Stimulated activated CD8-positive, alpha-beta memory T cell treated with anti-CD3 and anti-CD28 coated beads, Interleukin-15, amount 100 ng/mL, for 4 hours (primary cell): ENCODE results near the gene PPM1G.
"Not testable (repeated sequence)": the region's sequence is repeated elsewhere in the genome, so short reads cannot be mapped to it uniquely, and the experiment has no call there.

Experiments used
- DNase-seq, 2 donors: peaks; one replicate each; pipeline ENCODE4 v3.0.0-alpha.2; 2020; ENCODE audit warnings: low read depth in 2 of 2

Gene PPM1G

DNA sequence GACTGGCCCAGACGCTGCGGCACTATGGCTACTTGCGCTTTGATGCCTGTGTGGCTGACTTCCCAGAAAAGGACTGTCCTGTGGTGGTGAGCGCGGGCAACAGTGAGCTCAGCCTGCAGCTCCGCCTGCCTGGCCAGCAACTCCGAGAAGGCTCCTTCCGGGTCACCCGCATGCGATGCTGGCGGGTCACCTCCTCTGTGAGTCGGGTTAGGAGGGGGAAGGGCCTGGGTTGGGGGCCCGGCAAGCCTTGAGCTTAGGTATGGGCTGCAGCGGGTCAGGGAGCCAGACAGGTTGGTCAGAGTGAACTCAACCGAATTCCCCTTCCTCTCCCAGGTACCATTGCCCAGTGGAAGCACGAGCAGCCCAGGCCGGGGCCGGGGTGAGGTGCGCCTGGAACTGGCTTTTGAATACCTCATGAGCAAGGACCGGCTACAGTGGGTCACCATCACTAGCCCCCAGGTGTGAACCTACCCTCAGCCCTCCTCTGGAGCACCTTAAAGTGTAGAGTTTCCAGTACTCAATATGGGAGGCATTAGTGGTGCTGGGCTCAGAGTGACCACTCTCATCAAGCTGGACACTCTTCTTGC lies 33.8 kb downstream of the PPM1G start:
- no peak for DNase-seq

DNA sequence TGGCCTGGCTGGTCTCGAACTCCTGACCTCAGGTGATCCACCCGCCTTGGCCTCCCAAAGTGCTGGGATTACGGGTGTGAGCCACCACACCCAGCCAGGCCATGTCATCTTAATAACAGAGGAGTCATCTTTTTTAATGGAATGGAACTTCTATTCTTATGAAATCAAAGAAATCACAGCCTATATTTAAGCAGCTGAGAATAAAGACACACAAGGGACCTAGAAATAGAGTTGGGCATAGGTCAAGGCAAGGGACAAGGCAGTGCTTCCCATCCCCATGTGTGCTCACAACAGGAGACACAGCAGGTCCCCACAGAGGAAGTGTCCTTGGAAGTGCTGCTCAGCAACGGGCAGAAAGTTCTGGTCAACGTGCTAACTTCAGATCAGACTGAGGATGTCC lies 35.8 kb downstream of the PPM1G start:
- DNase-seq, result no peak

DNA sequence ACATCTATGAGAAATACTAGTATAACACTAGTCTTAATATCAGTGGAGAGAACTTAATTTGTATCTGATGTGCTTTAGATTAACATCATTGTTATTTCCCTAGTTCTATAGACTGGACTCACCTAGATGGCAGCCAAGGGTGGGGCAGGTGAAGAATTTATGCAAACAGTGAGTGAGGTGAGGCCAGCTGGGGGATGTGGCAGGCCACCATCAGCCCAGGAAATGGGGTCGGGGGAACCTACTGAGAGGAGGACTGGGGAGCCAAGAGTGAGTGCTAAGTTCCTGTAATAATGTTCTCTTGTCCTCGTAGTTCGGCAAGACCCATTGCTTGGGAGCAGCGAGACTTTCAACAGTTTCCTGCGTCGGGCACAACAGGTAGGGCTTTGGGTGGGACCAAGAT lies 36.5 kb downstream of the PPM1G start:
- no peak for DNase-seq

DNA sequence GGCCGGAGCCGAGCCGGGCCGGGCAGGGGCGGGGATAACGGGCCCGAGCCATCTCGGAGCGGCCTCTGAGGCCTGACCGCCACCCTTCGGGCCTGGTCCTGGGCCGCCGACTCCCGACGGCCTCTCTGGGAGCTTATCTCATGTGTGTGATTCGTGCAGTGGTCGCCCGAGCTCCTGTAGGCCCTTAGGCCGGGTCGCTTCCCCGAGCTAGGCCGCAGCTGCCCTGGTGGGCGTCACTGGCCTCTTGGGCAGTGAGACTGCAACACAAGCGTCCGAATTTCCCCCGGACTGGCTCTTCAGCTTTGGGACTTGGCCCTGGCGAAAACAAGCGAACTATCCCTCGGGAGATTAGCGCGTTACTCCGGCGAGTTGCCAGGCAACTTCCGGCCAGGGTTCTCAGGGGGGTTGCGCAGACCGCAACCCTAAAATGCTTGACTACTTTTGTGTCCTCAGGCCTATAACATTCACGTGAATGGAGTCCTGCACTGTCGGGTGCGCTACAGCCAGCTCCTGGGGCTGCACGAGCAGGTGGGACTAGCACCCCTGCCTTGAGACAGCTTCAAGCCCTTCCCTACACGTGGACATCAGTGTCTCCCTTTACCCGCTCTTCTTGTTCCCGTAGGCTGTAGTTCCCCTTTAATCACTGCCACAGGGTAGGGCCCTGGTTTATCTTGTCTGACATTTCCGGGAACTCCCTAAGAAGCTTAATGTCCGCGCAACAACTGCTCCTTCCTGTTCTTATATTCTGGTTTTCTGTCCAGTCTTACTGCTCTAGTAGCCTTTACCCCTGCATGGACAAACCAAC lies 38.4 kb downstream of the PPM1G start:
- DNase-seq, result no peak

DNA sequence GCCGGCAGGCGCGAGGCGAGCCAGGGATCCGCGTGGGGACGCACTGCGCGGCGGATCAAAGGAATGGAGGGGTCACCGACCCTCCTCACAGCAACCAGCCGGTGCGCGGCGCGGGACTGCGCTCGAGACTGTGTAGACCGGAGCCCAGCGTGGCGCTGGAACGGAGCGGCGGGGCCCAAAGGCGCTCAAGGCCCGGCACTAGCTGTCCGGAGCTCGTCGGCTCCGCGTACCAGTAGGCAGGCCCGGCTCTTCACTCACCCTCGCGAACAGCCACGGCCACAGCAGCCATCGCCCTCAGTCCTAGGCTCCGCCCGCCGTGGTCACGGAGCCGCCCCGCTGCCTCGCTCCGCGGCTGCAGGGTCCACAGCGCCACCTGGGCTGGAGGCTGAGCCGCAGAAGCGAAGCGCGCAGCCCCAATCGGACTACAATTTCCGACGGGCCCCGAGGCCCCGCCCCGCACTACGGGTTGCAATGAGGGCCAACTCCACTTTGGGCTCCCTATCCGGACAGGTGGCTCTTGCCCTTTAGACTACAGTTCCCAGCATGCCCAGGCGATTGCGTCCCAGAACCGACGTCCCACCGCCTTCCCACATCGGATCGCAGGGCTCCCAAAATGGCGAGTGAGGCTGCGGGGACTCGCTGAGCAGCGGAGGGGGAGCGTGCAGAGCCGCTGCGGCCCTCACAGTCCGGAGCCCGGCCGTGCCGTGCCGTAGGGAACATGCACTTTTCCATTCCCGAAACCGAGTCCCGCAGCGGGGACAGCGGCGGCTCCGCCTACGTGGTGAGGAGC lies 39.2 kb downstream of the PPM1G start, which contains the start of the genes EIF2B4 and SNX17:
TSS of gene EIF2B4 (minus strand) at position 313 of the 790 bp plus-strand sequence. CDS start at position 289, 24 bp downstream.
TSS of gene SNX17 (plus strand) at position 591 of the 790 bp plus-strand sequence. CDS start at position 719, 128 bp downstream.
- DNase-seq, result peak; percentile 99 to 100

DNA sequence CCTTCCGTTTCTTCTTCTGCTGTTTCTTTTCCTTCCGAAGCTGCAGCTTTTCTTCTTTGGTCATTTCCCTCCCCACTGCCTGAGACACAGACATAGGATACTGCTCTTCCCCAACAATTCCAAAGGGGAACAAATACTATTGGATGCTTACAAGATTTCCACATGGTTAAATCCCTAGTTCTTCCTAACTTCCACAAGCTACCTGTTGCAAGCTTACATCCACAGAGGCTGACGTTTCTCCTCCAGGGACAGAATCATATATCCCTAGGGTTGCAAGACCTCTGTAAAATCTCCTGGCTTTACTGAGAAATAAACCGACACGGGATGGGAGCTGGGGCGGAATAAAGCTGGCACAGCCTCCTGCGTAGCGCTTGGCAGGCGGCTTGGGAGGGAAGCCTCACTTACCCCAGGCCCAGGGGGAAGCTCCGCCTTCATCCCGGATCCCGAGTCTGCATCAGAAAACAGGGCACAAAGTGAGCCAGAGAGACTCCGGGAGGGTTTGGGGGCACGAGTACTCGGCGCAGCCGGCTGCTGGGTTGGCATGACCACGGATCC lies 39.8 kb downstream of the PPM1G start:
- DNase-seq, result no peak

DNA sequence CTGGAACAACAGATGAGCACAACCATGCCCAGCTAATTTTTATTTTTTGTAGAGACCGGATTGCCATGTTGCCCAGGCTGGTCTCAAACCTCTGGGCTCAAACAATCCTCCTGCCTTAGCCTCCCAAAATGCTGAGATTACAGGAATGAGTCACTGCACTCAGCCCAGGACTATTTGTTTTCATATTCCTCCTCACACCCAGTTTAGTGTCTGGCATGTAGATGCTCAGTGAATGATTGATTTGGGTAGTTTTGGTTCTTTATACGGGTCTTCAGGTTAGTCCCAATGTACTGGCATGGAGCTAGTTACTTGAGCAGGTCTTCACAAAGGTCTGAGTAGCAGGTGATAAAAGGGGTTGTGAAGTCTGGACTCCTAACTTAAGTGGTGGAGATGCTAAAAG lies 45.5 kb downstream of the PPM1G start:
- DNase-seq, result no peak

DNA sequence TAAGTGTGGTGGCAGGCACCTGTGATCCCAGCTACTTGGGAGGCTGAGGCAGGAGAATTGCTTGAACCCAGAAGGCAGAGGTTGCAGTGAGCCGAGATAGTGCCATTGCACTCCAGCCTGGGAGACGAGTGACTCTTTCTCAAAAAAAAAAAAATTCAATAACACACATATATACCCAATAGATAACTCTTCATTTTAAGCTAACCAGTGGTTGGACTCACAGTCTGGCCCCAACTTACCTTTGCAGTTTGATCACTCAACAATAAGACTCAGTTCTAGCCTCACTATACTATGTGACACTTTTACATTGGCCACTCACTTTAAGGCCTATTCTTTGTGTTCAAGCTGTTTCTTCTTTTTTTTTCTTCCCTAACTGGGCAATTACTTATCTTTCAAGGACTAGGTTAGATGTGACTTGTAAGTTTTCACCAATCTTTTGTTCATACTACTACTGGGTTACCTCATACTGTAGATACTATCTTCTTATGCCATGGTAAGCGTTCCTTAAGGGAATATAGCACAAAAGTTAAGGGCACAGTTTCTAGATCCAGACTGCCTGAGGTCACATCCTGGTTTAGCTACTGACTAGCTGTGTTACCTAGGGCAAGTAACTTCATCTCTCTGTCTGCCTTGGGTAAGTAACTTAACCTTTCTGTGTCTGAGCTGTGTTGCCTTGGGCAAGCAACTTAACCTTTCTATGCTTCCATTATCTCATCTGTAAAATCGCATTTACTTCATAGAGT lies 46.5 kb downstream of the PPM1G start:
- DNase-seq, result no peak

DNA sequence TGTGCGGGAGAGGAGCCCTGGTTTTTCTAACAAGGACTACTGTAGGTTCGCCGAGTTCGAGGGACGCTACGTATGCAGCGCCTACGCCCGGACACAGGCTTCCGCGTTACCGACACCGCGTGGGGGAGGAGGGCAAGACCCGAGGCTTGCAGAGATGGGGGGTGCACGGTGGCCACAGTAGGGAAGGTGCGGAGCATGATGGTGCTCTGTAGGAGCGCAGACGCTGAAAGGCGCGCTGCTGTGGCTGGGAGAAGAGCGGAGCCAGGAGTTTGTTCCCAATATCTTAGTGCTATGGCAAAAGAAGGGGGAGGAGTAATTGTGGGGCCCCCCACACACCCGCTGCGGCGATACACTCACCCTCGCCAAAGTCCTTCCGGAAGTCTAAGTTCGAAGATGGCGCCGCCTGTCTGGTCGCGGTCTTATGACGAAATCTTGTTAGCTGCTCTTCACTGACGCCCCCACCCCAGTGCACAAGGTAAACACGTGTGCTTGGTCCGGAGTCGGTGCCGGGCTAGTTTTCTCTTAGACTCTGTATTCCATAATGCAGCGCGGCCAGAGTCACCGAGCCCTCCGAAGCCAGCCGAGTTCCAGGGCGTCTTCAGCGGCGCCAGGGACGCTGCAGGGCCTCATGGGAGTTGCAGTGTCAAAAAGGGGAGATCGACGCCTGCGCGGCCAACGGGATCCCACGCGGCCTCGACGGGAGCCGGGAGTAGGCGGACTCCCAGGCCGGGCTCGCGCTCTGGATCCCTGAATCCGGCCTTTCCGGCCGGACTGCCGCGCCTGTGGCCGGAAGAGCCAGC lies 52.8 kb downstream of the PPM1G start, which contains the start of gene GTF3C2:
TSS of gene GTF3C2 (minus strand) at position 383 of the 800 bp plus-strand sequence. CDS start 13,210 bp downstream, outside the sequence.
- DNase-seq, result peak; percentile 85 to 92

DNA sequence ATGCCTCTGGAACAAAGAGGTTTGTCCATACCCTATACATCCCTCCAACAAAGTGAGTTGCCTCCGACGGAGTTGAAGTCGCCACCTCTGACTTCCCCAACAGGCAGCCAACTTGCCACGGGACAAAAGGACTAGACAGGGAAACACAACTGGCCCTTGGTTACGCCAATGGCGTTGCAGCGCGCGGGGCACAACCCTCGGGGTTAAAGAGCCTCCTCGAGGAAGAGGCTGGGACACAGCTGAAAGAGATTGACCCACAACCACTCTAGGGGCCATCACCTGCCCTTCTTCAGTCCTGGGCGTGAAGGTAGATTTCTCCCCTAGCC lies 53.4 kb downstream of the PPM1G start:
- DNase-seq, result no peak

DNA sequence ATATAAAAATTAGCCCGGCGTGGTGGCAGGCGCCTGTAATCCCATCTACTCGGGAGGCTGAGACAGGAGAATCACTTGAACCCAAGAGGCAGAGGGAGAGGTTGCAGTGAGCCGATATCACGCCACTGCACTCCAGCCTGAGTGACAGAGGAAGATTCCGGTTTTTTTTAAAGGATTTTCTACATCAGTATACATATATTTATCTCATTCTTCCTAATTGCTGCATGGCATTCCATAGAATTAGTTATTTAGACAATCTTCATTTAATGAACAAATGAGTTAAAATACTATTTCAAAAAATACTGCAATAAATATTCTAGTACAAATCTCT lies 54.8 kb downstream of the PPM1G start:
- no peak for DNase-seq

DNA sequence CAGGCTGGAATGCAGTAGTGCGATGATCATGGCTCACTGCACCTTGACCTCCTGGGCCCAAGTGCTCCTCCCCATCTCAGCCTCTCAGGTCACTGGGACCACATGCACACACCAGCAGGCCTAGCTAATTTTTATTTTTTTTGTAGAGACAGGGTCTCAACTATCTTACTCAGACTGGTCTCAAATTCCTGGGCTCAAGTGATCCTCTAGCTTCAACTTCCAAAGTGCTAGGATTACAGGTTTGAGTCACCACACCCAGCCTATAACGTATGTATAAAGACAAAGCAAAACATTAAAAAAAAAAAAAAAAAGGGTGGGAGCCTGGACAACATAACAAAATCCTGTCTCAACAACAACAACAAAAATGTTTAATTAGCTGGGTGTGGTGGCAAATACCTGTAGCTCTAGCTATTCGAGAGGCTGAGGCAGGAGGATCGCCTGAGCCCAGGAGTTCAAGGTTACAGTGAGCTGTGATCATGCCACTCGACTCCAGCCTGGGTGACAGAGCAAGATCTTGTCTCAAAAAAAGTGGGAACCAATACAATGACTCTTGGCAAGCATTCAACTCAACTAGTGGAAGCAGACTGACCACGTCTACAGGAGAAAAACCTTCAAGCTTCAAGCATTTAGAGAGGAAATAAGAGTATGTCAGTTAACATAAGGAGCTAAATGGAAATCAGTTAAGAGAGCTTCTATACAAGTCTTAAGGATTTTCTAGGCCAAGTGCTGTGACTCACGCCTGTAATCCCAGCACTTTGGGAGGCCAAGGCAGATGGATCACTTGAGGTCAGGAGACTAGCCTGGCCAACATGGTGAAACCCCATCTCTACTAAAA lies 55.4 kb downstream of the PPM1G start:
- DNase-seq, result no peak

DNA sequence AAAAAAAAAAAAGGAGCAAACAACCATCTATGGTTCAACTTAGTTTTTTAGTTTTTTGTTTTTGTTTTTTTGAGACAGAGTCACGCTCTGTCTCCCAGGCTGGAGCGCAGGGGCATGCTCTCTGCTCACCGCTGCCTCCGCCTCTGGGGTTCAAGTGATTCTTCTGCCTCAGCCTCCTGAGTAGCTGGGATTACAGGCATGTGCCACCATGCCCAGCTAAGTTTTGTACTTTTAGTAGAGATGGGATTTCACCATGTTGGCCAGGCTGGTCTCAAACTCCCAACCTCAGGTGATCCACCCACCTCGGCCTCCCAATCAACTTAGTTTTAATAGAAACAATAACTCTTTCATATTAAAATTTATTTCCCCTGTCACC lies 56.0 kb downstream of the PPM1G start:
- not testable (repeated sequence) for DNase-seq

DNA sequence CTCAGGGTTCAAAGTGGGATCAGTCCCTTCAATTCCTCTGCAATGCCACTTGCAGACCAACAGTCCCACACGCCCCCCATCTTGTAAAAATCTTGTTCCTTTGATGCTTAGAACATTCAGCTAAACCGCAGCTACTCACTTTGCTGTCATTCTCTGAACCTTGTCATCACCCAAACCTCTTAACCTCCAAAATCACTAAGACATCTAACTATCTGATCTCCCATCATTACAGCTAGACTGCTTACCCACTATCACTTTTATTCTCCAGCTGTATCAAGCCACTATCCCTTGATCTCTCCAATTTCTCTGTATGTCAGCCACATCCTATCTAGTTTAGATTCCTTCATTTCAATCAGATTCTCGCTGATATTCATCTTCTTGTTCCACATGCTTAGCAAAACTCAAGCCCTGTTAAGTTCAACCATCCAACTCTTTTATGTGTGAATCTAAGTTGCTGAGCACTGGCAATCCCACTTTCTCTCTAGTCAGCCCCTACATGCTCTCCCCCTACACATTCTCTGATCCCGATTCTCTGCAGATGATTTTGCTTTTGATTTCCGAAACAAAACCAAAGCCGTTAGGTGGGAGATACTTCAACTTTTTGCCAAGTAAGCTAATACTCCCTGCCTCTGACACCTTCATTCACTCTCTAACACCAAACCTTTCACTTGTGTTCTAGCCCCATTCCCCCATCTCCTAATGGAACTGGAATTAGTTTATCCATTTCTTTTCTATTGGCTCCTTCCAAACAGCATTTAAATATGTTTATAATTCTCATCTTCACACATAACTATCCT lies 57.4 kb downstream of the PPM1G start:
- no peak for DNase-seq

DNA sequence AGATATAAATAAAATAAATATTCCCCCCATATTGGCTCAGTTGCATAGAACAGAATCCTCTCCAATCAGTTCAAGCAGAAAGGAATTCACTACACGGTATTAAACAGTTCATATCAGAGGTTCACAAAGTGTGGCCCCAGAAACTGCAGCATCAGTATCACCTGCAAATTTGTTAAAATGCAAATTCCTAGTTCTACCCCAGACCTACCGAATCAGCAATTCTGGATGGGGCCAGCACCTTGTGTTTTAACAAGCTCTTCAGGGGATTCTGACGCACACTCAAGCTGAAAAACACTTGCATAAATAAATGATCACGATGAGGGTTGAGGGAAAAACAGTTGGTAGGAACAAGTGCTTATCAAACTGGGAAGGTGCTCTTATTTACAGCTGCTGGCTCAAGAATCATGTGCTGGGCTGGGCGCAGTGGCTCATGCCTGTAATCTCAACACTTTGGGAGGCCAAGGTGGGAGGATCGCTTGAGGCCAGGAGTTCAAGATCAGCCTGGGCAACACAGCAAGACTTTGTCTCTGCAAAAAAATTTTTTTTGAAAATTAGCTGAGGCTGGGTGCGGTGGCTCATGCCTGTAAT lies 59.2 kb downstream of the PPM1G start:
- DNase-seq, result no peak

DNA sequence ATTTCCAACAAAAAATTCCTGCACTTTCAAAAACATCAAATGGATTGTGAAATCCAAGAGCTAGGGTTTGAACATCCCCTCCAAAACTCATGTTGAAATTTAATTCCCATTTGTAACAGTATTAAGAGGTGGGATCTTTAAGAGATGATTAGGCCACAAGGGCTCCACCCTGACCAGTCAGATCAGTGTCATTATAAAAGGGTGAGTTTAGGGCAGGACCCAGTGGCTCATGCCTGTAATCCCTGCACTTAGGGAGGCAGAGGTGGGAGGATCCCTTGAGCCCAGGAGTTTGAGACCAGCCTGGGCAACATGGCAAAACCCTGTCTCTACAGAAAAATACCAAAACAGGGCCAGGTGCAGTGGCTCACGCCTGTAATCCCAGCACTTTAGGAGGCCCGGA lies 61.8 kb downstream of the PPM1G start:
- no peak for DNase-seq

DNA sequence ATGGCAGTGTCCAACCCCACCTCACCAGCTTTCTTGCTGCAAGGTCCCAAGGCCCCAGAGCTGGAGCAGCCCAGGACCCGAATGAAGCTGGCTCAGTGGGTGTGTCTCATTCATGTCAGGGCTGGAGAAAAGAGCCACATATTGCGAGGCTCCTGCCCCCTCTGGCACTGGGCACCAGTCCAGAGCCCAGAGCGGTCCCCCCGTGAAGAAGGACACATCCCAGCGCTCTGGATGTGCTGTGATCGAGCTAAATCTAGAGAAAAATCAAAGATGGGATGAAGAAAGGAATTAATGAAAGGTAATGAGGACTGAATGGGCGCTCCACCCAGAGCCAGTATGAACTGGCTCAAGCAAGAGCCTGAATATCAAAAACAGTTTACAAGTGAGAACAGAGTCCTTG lies 73.2 kb downstream of the PPM1G start:
- DNase-seq, result no peak

DNA sequence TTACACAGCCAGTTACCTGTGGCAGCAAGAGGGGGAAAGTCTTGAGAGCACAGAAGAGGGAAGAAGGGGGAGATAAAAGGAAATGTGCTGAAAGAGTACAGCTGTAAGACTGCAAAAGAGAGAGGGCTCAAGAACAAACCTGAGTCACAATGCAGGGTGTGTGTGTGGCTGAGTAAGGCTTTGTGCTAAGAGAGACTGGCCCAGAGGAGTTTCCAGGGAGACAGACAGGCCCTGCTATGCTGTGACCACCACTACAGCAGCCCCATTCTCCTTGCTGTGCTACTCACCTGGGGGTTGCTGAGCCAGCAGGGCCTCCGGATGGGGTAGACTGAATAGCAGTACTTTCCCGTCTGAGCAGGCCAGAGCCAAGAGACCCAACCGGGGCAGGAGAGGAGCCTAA lies 74.1 kb downstream of the PPM1G start:
- DNase-seq, result no peak
